Omental fat pad (tissue), 4 donors: ENCODE measurements around the gene IGF2BP2. TPM values are rescaled to one million over a fixed set of nuclear protein-coding genes. Genes with fewer than 3 reads are reported as not detected.

Source experiments
- ATAC-seq: fragments of 150-250 bp; one replicate; pipeline ENCODE4 v1.9.1; 2016; ENCODE audit warnings: mild to moderate bottlenecking, moderate library complexity; ENCODE audit not compliant: low FRiP score
- DNase-seq: peaks from one replicate; pipeline ENCODE4 v3.0.0-alpha.2; 2019; ENCODE audit warnings: low spot score
- total RNA-seq, 4 donors: library from RNA; depleted of rRNA; stranded (reverse); fragments of >200 nt; gene quantifications; one replicate each; pipeline ENCODE4 v1.1.0, GENCODE V29; 2016
- TF ChIP-seq, protein P1 (sequence below), 3 donors: fragments of 450-650 bp; IDR thresholded peaks; one replicate each; pipeline ENCODE4 v1.5.1; 2016 to 2017; ENCODE audit warnings: antibody characterized with exemption in 3 of 3, mild to moderate bottlenecking in 3 of 3, moderate library complexity in 2 of 3

The IGF2BP2 gene
- total RNA-seq, 4 donors from 2014 or later, result 7.3 to 48.9 (median 18.7) TPM

DNA sequence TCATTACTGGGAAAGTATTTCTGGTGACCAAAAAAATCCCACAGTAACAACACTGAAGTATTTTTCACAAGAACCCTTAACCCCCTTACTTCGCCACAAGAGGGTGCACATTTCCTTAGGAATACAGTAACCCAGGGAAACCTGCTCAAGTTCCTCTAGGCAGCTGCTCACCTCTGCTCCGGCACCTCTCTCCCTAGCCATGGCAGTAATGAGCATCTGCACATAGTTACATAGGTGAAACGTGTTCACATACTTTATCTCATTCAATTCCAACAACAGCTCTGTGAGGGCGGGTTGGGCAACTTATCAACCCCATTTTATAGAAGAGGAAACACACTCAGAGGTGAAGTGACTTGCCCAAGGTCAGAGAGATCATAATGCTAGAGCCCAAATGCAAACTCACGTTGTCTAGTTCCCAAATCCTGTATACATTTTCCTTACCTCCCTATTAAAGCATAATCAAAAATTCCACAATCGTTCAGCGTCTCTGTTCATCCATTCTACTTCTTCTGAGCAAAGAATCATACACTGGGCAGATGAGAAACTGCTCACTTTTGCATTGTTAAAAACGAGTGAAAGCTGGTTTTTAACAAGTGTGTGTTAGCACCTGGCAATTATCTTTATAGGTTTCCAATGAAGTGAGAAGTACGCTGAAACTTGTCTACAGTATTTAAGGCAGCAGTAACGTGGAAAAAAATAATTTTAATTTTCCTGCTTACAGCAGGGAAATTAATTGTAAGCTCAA lies 90.7 kb downstream of the IGF2BP2 start:
- no peak for DNase-seq

DNA sequence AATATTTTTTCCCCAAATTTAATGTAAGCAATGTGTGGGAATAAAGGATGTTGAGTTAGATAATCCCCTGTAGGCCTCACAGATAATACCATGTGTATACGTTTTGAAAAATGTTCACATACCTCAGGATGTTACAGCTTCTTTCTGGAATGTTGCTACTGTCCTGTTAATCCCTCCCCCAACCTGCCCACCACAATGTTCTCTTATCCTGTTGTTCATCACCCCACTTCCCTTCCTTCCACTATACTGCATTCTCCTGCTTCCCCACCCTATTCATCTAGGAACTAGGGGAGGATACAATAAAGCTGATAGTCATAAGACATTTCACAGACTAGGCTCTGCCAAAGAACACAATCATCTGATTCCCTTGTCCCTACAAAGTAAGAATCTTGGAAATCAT lies 92.1 kb downstream of the IGF2BP2 start:
- ATAC-seq (no peak), DNase-seq (no peak)
- TF ChIP-seq, protein P1, sequence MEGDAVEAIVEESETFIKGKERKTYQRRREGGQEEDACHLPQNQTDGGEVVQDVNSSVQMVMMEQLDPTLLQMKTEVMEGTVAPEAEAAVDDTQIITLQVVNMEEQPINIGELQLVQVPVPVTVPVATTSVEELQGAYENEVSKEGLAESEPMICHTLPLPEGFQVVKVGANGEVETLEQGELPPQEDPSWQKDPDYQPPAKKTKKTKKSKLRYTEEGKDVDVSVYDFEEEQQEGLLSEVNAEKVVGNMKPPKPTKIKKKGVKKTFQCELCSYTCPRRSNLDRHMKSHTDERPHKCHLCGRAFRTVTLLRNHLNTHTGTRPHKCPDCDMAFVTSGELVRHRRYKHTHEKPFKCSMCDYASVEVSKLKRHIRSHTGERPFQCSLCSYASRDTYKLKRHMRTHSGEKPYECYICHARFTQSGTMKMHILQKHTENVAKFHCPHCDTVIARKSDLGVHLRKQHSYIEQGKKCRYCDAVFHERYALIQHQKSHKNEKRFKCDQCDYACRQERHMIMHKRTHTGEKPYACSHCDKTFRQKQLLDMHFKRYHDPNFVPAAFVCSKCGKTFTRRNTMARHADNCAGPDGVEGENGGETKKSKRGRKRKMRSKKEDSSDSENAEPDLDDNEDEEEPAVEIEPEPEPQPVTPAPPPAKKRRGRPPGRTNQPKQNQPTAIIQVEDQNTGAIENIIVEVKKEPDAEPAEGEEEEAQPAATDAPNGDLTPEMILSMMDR (IDR thresholded peaks at IDR 0.05), result no peak

More for the DNA sequence above, 90.7 kb downstream of the IGF2BP2 start:
- ATAC-seq, result peak; percentile 72
- TF ChIP-seq, protein P1 (IDR thresholded peaks at IDR 0.05), result peak in 1 of 3 donors; percentile 6

DNA sequence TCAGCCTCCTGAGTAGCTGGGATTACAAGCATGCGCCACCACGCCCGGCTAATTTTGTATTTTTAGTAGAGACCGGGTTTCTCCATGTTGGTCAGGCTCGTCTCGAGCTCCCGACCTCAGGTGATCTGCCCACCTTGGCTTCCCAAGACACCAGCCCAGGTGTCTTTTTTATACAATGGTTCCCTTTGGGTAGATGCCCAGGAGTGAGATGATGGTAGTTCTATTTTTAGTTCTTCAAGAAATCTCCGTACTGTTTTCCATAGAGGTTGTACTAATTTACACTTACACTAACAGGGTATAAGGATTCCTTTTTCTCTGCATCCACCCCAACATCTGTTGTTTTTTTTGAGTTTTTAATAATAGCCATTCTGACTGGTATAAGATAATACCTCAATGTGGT lies 94.3 kb downstream of the IGF2BP2 start:
- DNase-seq (no peak), ATAC-seq (no peak)
- TF ChIP-seq, protein P1 (IDR thresholded peaks at IDR 0.05), result no peak

DNA sequence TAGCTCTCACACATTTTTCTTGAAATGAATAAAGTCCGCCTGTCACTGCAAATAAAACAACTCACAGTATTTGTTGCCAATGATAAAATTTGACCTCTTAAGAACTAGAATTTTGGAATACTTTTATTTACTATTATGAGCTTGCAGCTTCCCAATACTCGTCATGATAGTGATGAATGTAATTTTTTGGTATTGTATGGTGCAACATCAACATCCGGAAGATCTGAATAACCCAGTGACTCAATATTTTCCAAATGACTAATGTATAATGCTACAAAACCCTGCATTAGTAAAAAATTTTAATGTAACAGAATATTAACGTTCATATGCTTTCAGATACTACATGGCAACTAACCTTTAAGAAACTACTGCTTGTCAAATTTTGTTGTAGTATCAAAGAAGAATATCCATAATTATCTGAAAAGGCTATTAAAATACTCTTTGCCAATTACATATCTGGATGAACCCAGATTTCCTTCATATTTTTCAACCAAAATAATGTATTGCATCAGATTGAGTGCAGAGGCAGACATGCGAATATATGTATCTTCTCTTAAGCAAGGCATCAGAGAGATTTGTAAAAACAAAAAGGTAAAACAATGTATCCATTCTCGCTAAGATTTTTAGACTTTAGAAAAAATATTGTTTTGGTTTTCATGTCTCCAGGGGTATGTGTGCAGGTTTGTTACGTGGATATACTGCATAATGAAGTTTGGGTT lies 95.3 kb downstream of the IGF2BP2 start:
- DNase-seq, result no peak
- TF ChIP-seq, protein P1 (IDR thresholded peaks at IDR 0.05), result no peak

DNA sequence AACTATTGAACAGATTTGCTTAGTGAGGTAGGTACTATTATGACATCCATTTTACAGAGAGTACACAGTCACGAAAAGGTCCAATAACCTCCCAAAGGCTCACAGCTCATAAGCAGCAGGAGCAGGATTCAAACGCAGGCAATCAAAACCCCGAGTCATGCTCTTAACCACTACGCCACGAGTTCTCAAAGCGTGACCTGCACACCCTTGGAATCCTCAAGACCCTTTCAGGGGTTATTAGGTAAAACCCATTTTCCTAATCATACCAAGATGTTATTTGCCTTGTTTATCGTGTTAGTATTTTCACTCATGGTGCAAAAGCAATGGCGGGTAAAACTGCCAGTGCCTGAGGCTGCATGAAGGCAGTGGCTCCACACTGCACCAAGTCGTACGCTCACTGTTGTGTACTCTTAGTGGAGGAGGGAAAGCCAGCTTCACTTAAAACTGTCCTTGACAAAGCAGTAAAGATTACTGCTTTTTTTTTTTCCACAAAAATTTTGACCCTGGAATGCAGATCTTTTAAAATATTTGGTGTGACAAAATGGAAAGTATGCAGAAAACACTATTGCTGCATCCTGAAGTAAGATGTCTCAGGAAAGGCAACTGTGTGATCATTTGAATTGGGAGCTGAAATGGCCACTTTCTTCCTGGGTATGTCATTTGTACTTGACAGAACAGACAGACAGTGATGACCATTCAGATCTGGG lies 96.1 kb downstream of the IGF2BP2 start:
- TF ChIP-seq, protein P1 (IDR thresholded peaks at IDR 0.05), result no peak
- no peak for DNase-seq
- no peak for ATAC-seq

More for the DNA sequence above, 95.3 kb downstream of the IGF2BP2 start:
- ATAC-seq, result no peak

DNA sequence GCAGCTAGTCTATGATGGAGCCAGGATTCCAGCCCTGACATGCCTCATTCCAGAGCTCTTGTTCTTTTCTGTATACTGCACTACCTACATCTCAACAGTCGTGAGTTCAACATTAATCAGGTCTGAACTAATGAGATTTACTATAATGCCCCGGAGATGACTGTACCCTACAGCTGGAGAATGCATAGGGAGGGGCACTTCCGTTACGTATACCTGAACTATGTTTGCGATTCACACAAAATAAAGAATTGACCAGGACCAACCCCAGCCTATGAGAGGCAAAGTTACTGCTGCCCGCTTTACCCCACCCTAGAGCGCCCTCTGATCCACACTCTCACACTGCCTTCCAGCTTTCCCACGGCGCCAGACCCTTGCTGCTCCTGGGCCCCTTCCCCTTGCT lies 97.0 kb downstream of the IGF2BP2 start:
- TF ChIP-seq, protein P1 (IDR thresholded peaks at IDR 0.05), result no peak
- no peak for ATAC-seq
- DNase-seq, result no peak
